ENCODE data around the gene S1PR5.
A peak's percentile ranks its signal among the peaks of the same experiment; 100 is the strongest.
"Not testable (repeated sequence)": the region's sequence is repeated elsewhere in the genome, so short reads cannot be mapped to it uniquely, and the experiment has no call there.

S1PR5 gene

DNA sequence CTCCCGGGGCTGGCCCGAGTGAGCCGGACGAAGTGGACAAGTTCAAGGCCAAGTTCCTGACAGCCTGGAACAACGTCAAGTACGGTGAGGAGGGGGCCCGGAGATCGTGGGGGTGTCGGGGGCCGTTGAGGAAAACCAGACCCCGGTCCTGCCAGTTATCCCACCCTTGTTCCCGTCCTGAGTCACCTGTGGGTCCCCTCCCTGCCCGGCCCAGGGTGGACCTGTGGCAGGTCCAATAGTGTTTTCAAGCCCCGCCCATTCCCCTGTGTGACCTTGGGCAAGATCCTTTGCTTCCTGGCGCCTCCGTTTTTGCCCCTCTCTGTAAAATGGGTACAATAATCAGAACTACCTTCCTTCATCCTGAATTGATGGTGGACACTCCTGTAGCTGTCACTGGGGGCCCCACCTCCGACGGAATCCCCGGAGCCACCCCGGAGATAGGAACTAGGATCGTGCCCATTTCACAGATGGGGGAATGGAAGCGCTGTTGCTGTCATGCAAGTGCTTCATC lies 27.1 kb upstream of the S1PR5 start:
- no peak for TF ChIP-seq ELF4 (IDR thresholded peaks at IDR 0.05)
- no peak for TF ChIP-seq TARDBP (IDR thresholded peaks at IDR 0.05)
- TF ChIP-seq FOXK2 (IDR thresholded peaks at IDR 0.05) = no peak
- TF ChIP-seq ARNT (IDR thresholded peaks at IDR 0.05) = no peak
- no peak for TF ChIP-seq FOXA1 (IDR thresholded peaks at IDR 0.05)
- TF ChIP-seq L3MBTL2 (conservative IDR thresholded peaks at IDR 0.05) = no peak
- TF ChIP-seq SUZ12 (IDR thresholded peaks at IDR 0.05) = no peak
- ChIA-PET POLR2A (interaction anchor here (1.1 kb wide), 1 partner anchor 10 kb away, joined by 3 read pairs; no protein-coding TSS in a partner anchor), CTCF (no interaction called here)
- DNase-seq (ENCODE audit: extremely low spot score) = no peak

DNA sequence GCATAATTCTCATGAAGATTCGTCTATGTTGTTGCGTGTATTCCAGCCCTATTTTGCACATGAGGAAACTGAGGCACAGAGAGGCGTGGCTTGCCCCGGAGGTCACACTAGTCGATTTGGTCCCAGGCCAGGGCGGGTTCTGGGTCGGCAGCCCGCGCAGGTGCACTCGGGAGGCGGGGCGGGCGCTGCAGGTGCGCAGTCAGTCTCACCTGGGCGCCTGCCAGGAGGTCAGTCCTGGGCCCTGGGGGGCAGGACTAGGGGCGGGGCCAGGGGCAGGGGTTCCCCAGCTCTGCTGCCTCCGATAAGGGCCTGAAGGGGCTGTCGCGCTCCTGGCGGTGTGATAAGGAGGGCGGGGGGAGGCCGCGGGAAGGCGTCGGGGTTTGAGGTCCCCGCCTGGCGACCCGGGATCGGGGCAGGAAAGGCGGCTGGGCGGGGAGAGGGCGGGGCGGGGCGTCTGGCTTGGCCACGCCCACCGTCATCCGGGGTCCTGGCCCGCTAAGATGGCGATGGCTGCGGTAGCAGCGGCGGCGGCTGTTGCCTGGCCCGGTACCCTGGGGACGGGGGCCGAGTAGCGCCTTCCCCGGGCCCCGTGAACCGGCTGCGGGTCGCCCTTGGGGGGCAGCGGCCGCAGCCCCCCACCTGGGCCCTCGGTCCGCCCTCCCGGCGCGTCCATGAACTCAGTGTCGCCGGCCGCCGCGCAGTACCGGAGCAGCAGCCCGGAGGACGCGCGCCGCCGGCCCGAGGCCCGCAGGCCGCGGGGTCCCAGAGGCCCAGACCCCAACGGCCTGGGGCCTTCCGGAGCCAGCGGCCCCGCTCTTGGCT lies 26.4 kb upstream of the S1PR5 start, which contains the start of gene ATG4D:
TSS of gene ATG4D (plus strand) at position 485 of the 822 bp plus-strand sequence. CDS start at position 672, 187 bp downstream.
- no peak for TF ChIP-seq FOXK2 (IDR thresholded peaks at IDR 0.05)
- TF ChIP-seq ARNT (IDR thresholded peaks at IDR 0.05) = no peak
- no peak for TF ChIP-seq TARDBP (IDR thresholded peaks at IDR 0.05)
- no peak for TF ChIP-seq HDGF (IDR thresholded peaks at IDR 0.05; ENCODE audit: borderline replicate concordance)
- TF ChIP-seq FOXM1 (IDR thresholded peaks at IDR 0.05; ENCODE audit: borderline replicate concordance) = no peak
- no peak for TF ChIP-seq CTBP1 (IDR thresholded peaks at IDR 0.05; ENCODE audit: borderline replicate concordance)
- TF ChIP-seq ELF4 (IDR thresholded peaks at IDR 0.05) = no peak
- no peak for TF ChIP-seq L3MBTL2 (conservative IDR thresholded peaks at IDR 0.05)
- no peak for TF ChIP-seq ZNF384 (IDR thresholded peaks at IDR 0.05)
- no peak for TF ChIP-seq SP1 (IDR thresholded peaks at IDR 0.05)
- TF ChIP-seq LEF1 (IDR thresholded peaks at IDR 0.05; ENCODE audit: borderline replicate concordance) = no peak
- no peak for TF ChIP-seq SUZ12 (IDR thresholded peaks at IDR 0.05)
- TF ChIP-seq, protein P1, sequence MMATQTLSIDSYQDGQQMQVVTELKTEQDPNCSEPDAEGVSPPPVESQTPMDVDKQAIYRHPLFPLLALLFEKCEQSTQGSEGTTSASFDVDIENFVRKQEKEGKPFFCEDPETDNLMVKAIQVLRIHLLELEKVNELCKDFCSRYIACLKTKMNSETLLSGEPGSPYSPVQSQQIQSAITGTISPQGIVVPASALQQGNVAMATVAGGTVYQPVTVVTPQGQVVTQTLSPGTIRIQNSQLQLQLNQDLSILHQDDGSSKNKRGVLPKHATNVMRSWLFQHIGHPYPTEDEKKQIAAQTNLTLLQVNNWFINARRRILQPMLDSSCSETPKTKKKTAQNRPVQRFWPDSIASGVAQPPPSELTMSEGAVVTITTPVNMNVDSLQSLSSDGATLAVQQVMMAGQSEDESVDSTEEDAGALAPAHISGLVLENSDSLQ (IDR thresholded peaks at IDR 0.05) = no peak
- no peak for TF ChIP-seq FOXA1 (IDR thresholded peaks at IDR 0.05)
- no peak for TF ChIP-seq BHLHE40 (IDR thresholded peaks at IDR 0.05; ENCODE audit: borderline replicate concordance)
- TF ChIP-seq NFRKB (IDR thresholded peaks at IDR 0.05) = no peak
- POLR2A ChIA-PET = interaction anchor here (1.0 to 1.4 kb wide), 3 partner anchors 9 to 158 kb away, joined by 3 to 4 read pairs (median 4); partner anchors contain the start of genes KRI1 and QTRT1
- CTCF ChIA-PET = interaction anchor here (2.0 kb wide), 1 partner anchor 24 kb away, joined by 4 read pairs; no protein-coding TSS in a partner anchor
- peak; percentile 98 for DNase-seq (ENCODE audit: extremely low spot score)

DNA sequence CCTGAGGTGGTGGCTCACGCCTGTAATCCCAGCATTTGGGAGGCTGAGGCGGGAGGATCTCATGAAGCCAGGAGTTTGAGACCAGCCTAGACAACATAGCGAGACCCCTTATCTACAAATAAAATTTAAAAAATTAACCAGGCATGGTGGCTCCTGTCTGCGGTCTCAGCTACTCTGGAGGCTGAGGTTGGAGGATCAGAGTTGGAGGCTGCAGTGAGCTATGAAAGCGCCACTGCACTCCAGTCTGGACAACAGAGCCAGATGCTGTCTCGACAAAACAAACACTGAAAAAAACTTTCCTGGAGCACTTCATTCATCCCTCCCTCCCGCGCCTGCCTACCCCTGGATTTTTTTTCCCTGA lies 25.8 kb upstream of the S1PR5 start:
- ChIA-PET POLR2A (interaction anchor here (1.0 to 1.4 kb wide), 4 partner anchors 10 to 158 kb away, joined by 3 to 4 read pairs (median 4); partner anchors contain the start of genes KRI1, QTRT1 and S1PR5), CTCF (interaction anchor here (0.7 to 2.0 kb wide), 4 partner anchors 9 to 38 kb away, joined by 3 to 4 read pairs (median 4); partner anchors contain the start of gene S1PR5)
- no peak for TF ChIP-seq ZNF384 (IDR thresholded peaks at IDR 0.05)
- no peak for TF ChIP-seq ARNT (IDR thresholded peaks at IDR 0.05)
- TF ChIP-seq NFRKB (IDR thresholded peaks at IDR 0.05) = no peak
- no peak for TF ChIP-seq HDGF (IDR thresholded peaks at IDR 0.05; ENCODE audit: borderline replicate concordance)
- TF ChIP-seq, protein P1 (IDR thresholded peaks at IDR 0.05) = no peak
- no peak for TF ChIP-seq CTBP1 (IDR thresholded peaks at IDR 0.05; ENCODE audit: borderline replicate concordance)
- no peak for TF ChIP-seq LEF1 (IDR thresholded peaks at IDR 0.05; ENCODE audit: borderline replicate concordance)
- TF ChIP-seq L3MBTL2 (conservative IDR thresholded peaks at IDR 0.05) = no peak
- TF ChIP-seq FOXK2 (IDR thresholded peaks at IDR 0.05) = no peak
- TF ChIP-seq ELF4 (IDR thresholded peaks at IDR 0.05) = no peak
- TF ChIP-seq SUZ12 (IDR thresholded peaks at IDR 0.05) = no peak
- TF ChIP-seq FOXA1 (IDR thresholded peaks at IDR 0.05) = no peak
- no peak for TF ChIP-seq BHLHE40 (IDR thresholded peaks at IDR 0.05; ENCODE audit: borderline replicate concordance)
- TF ChIP-seq FOXM1 (IDR thresholded peaks at IDR 0.05; ENCODE audit: borderline replicate concordance) = no peak
- no peak for TF ChIP-seq SP1 (IDR thresholded peaks at IDR 0.05)
- no peak for TF ChIP-seq TARDBP (IDR thresholded peaks at IDR 0.05)
- DNase-seq (ENCODE audit: extremely low spot score) = no peak

DNA sequence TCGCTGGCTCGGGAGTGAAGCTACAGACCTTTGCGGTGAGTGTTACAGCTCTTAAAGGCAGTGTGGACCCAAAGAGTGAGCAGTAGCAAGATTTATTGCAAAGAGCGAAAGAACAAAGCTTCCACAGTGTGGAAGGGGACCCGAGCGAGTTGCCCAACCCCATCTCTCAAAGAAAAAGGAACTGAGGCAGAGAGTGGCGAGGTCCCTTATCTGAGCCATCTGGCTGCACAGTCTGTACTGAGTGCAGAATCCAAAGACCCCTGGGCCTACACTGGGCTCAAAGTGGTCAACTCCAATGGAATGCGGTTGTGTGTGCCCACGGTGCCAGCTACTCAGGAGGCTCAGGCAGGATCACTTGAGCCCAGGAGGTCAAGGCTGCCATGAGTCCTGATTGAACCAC lies 21.8 kb upstream of the S1PR5 start:
- DNase-seq (ENCODE audit: extremely low spot score); POLR2A ChIA-PET: not testable (repeated sequence)
- CTCF ChIA-PET = interaction anchor here (0.6 kb wide), 1 partner anchor 67 kb away, joined by 3 read pairs; no protein-coding TSS in a partner anchor

DNA sequence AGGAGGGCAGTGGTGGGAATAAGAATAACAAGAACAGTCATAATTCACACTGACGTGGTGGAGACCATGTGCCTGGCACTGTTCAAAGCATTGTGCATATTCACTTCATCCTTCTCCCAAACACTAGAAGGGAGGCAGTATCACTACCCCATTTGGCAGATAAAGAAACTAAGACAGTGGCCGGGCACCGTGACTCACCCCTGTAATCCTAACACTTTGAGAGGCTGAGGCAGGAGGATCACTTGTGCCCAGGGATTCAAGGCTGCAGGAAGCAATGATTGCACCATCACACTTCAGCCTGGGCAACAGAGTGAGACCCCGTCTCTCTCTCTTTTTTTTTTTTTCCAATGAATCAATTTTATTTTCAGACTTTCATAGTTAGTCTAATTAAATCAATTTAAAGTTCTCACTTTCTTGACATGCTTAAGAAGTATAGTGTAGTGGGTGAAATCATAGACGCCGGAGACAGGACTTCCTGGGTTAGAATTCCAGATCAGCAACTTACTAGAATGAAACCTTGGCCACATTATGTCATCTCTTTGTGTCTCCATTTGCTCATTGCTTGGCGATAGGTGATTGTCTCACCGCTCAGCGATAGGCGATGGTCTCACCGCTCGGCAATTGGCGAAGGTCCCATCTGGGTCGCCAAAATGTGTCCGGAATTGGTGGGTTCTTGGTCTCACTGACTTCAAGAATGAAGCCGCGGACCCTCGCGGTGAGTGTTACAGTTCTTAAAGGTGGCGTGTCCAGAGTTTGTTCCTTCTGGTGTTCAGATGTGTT lies 21.1 kb upstream of the S1PR5 start:
- ChIA-PET POLR2A (no interaction called here), CTCF (interaction anchor here (0.6 kb wide), 1 partner anchor 66 kb away, joined by 3 read pairs; no protein-coding TSS in a partner anchor)
- TF ChIP-seq NFRKB (IDR thresholded peaks at IDR 0.05) (no peak), ARNT (IDR thresholded peaks at IDR 0.05) (no peak), L3MBTL2 (conservative IDR thresholded peaks at IDR 0.05) (no peak), FOXK2 (IDR thresholded peaks at IDR 0.05) (no peak)
- DNase-seq (ENCODE audit: extremely low spot score) = no peak

DNA sequence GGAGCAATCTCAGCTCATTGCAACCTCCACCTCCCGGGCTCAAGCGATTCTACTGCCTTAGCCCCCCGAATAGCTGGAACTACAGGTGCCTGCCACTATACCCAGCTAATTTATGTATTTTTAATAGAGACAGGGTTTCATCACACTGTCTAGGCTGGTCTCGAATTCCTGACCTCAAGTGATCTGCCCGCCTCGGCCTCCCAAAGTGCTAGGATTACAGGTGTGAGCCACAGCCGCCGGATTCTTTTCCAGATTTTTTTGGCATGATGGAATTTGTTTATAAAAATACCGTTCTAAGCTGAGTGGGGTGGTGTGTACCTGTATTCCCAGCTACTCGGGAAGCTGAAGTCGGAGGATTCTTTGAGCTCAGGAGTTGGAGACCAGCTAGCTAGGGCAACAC lies 20.4 kb upstream of the S1PR5 start:
- DNase-seq (ENCODE audit: extremely low spot score) = no peak

More for the DNA sequence above, 20.4 kb upstream of the S1PR5 start:
- ChIA-PET CTCF (no interaction called here), POLR2A (no interaction called here)
- TF ChIP-seq, protein P1 (IDR thresholded peaks at IDR 0.05) = no peak
- TF ChIP-seq FOXK2 (IDR thresholded peaks at IDR 0.05) (no peak), ZNF384 (IDR thresholded peaks at IDR 0.05) (no peak), SUZ12 (IDR thresholded peaks at IDR 0.05) (no peak), HDGF (IDR thresholded peaks at IDR 0.05; ENCODE audit: borderline replicate concordance) (no peak), TARDBP (IDR thresholded peaks at IDR 0.05) (no peak), FOXA1 (IDR thresholded peaks at IDR 0.05) (no peak), CTBP1 (IDR thresholded peaks at IDR 0.05; ENCODE audit: borderline replicate concordance) (no peak), LEF1 (IDR thresholded peaks at IDR 0.05; ENCODE audit: borderline replicate concordance) (no peak), NFRKB (IDR thresholded peaks at IDR 0.05) (no peak), FOXM1 (IDR thresholded peaks at IDR 0.05; ENCODE audit: borderline replicate concordance) (no peak), SP1 (IDR thresholded peaks at IDR 0.05) (no peak), BHLHE40 (IDR thresholded peaks at IDR 0.05; ENCODE audit: borderline replicate concordance) (no peak), L3MBTL2 (conservative IDR thresholded peaks at IDR 0.05) (no peak)

Data from HEK293T (cell line).